Hepatocyte (in vitro differentiated cells): Measurements from ENCODE around the gene NOX5. TPM values are rescaled to one million over a fixed set of nuclear protein-coding genes. Genes with fewer than 3 reads are reported as not detected.

ENCODE experiments used
- DNase-seq: peaks from one replicate; pipeline ENCODE4 v3.0.0-alpha.2; 2016; ENCODE audit warnings: low spot score
- H2AFZ ChIP-seq: fragments of 200-600 bp; sonication (generic); 2 replicates; pipeline ENCODE4 v1.6.0; 2016; ENCODE audit warnings: antibody characterized with exemption, mild to moderate bottlenecking
- H3K27ac ChIP-seq: fragments of 200-600 bp; sonication (generic); 2 replicates; pipeline ENCODE4 v1.5.1; 2016; ENCODE audit warnings: mild to moderate bottlenecking
- H3K27me3 ChIP-seq: fragments of 200-600 bp; sonication (generic); 2 replicates; pipeline ENCODE4 v1.6.1; 2016
- H3K36me3 ChIP-seq: fragments of 200-600 bp; sonication (generic); replicated peaks from 2 replicates; pipeline ENCODE4 v1.5.1; 2016; ENCODE audit warnings: low read depth; ENCODE audit not compliant: insufficient read depth
- H3K4me1 ChIP-seq: fragments of 200-600 bp; sonication (generic); 2 replicates; pipeline ENCODE4 v1.5.1; 2016; ENCODE audit warnings: mild to moderate bottlenecking, moderate library complexity; ENCODE audit not compliant: insufficient read depth
- H3K4me2 ChIP-seq: fragments of 200-600 bp; sonication (generic); 2 replicates; pipeline ENCODE4 v1.6.0; 2016
- H3K4me3 ChIP-seq: fragments of 200-600 bp; sonication (generic); 2 replicates; pipeline ENCODE4 v1.5.1; 2016; ENCODE audit warnings: mild to moderate bottlenecking
- H3K79me2 ChIP-seq: fragments of 200-600 bp; sonication (generic); 2 replicates; pipeline ENCODE4 v1.6.0; 2017; ENCODE audit warnings: mild to moderate bottlenecking
- H3K9me2 ChIP-seq: fragments of 200-600 bp; sonication (generic); replicated peaks from 2 replicates; pipeline ENCODE4 v1.6.0; 2017; ENCODE audit warnings: mild to moderate bottlenecking; ENCODE audit not compliant: insufficient read depth
- H3K9me3 ChIP-seq: fragments of 200-600 bp; sonication (generic); 2 replicates; pipeline ENCODE4 v1.5.1; 2016; ENCODE audit warnings: low read depth, mild to moderate bottlenecking
- H4K20me1 ChIP-seq: fragments of 200-600 bp; sonication (generic); 2 replicates; pipeline ENCODE4 v1.6.0; 2016; ENCODE audit warnings: mild to moderate bottlenecking; ENCODE audit not compliant: insufficient read depth, poor library complexity, severe bottlenecking
- CTCF ChIP-seq: fragments of 200-600 bp; sonication (generic); IDR thresholded peaks from 2 replicates; pipeline ENCODE4 v1.5.1; 2016; ENCODE audit warnings: antibody characterized with exemption, mild to moderate bottlenecking; ENCODE audit not compliant: poor library complexity
- EZH2 ChIP-seq: fragments of 200-600 bp; sonication (generic); IDR thresholded peaks from 2 replicates; pipeline ENCODE4 v1.6.1; 2016; ENCODE audit warnings: antibody characterized with exemption, mild to moderate bottlenecking, borderline replicate concordance
- EZH2phosphoT487 ChIP-seq: fragments of 200-600 bp; sonication (generic); IDR thresholded peaks from one replicate; pipeline ENCODE4 v1.6.1; 2018; ENCODE audit warnings: antibody characterized with exemption, mild to moderate bottlenecking, low read depth, moderate library complexity; ENCODE audit not compliant: unreplicated experiment, severe bottlenecking
- WGBS: methylation state at CpG from one replicate; pipeline ENCODE4 v1.1.6; 2016; ENCODE audit warnings: low lambda C conversion rate; ENCODE audit errors: missing lambda C conversion rate; 5-methylcytosine and 5-hydroxymethylcytosine counted together
- polyA plus RNA-seq: library from polyadenylated mRNA; unstranded; fragments of >200 nt; fragmentation: Nextera tagmentation; extraction: Ambion mirVana; gene quantifications from 2 replicates; pipeline ENCODE4 v1.2.1, GENCODE V29; 2016
- total RNA-seq: library from RNA; depleted of rRNA; stranded (reverse); fragments of >200 nt; gene quantifications from 2 replicates; pipeline ENCODE4 v1.2.3, GENCODE V29; 2014

The NOX5 gene
- total and polyA plus RNA-seq, 2 experiments from 2014 or later, result 0.13 TPM; not detected in 1

GRCh38 chr15:68990231-68990991, 24.1 kb upstream of the NOX5 start:
- Histone ChIP-seq H3K4me3 (no peak overlapping the region), H3K27ac (peak overlapping the region; percentile 74), H3K27me3 (no peaks in the 10 kb centered on the region), H4K20me1 (no peaks in the 10 kb centered on the region), H3K9me2 (no peaks in the 10 kb centered on the region), H3K4me2 (no peak overlapping the region), H3K79me2 (no peaks in the 10 kb centered on the region), H3K36me3 (no peaks in the 10 kb centered on the region), H2AFZ (no peak overlapping the region), H3K4me1 (peaks cover 20% of the 10 kb centered on the region), H3K9me3 (no peaks in the 10 kb centered on the region)
- DNase-seq, result no peak
- WGBS, result 72% methylated on average over 7 of the region's 7 CpGs
- no peak for TF ChIP-seq CTCF
- TF ChIP-seq EZH2, result no peak
- TF ChIP-seq EZH2phosphoT487, result no peak

GRCh38 chr15:68990992-68991500, 23.4 kb upstream of the NOX5 start:
- H3K4me2 ChIP-seq, result no peak overlapping the region
- peaks cover 20% of the 10 kb centered on the region for H3K4me1 ChIP-seq
- no peak for TF ChIP-seq EZH2
- no peak for TF ChIP-seq CTCF
- TF ChIP-seq EZH2phosphoT487, result no peak
- H3K79me2 ChIP-seq, result no peaks in the 10 kb centered on the region
- peak overlapping the region; percentile 74 for H3K27ac ChIP-seq
- H3K9me2 ChIP-seq, result no peaks in the 10 kb centered on the region
- DNase-seq, result peak; percentile 26
- no peaks in the 10 kb centered on the region for H4K20me1 ChIP-seq
- no peaks in the 10 kb centered on the region for H3K27me3 ChIP-seq
- 54% methylated on average over 5 of the region's 5 CpGs for WGBS
- no peak overlapping the region for H2AFZ ChIP-seq
- no peak overlapping the region for H3K4me3 ChIP-seq
- no peaks in the 10 kb centered on the region for H3K9me3 ChIP-seq
- H3K36me3 ChIP-seq, result no peaks in the 10 kb centered on the region

- H3K4me3 ChIP-seq, result no peak overlapping the region
- H3K36me3 ChIP-seq, result no peaks in the 10 kb centered on the region
- TF ChIP-seq CTCF (no peak), EZH2phosphoT487 (no peak), EZH2 (no peak)
- H3K4me1 ChIP-seq, result peaks cover 20% of the 10 kb centered on the region
- no peaks in the 10 kb centered on the region for H3K79me2 ChIP-seq
- peak; percentile 59 for DNase-seq
- peak overlapping the region; percentile 74 for H3K27ac ChIP-seq
- no peak overlapping the region for H2AFZ ChIP-seq
- H3K9me2 ChIP-seq, result no peaks in the 10 kb centered on the region
- 12% methylated on average over 4 of the region's 4 CpGs for WGBS
- H3K4me2 ChIP-seq, result peak overlapping the region; percentile 19
- H3K27me3 ChIP-seq, result no peaks in the 10 kb centered on the region
- H3K9me3 ChIP-seq, result no peaks in the 10 kb centered on the region
- H4K20me1 ChIP-seq, result no peaks in the 10 kb centered on the region
These were observed 22.8 kb upstream of the NOX5 start for GRCh38 chr15:68991723-68992122.
